ENCODE results near the gene VAV2. TPM values are rescaled to one million over a fixed set of nuclear protein-coding genes. Genes with fewer than 3 reads are reported as not detected.

The VAV2 gene
- total RNA-seq, 1 experiment from 2014 or later: 22.8 TPM

- Histone ChIP-seq H3K36me3 (no peaks in the 10 kb centered on the region), H3K4me3 (no peak overlapping the region), H3K27me3 (no peaks in the 10 kb centered on the region), H3K9me3 (no peaks in the 10 kb centered on the region)
- DNase-seq: no peak
Observed at GRCh38 chr9:133954862-133955529, 37.1 kb downstream of the VAV2 start.

- H3K36me3 ChIP-seq: no peaks in the 10 kb centered on the region
- H3K9me3 ChIP-seq: no peaks in the 10 kb centered on the region
- no peak overlapping the region for H3K4me3 ChIP-seq
- H3K27me3 ChIP-seq: no peaks in the 10 kb centered on the region
- no peak for DNase-seq
Observed at GRCh38 chr9:133953976-133954709, 38.0 kb downstream of the VAV2 start.

GRCh38 chr9:133953621-133953975, 38.5 kb downstream of the VAV2 start:
- no peaks in the 10 kb centered on the region for H3K27me3 ChIP-seq
- H3K4me3 ChIP-seq: no peak overlapping the region
- DNase-seq: no peak
- H3K36me3 ChIP-seq: no peaks in the 10 kb centered on the region
- H3K9me3 ChIP-seq: no peaks in the 10 kb centered on the region

- no peak for DNase-seq
- no peaks in the 10 kb centered on the region for H3K27me3 ChIP-seq
- H3K36me3 ChIP-seq: no peaks in the 10 kb centered on the region
Observed at GRCh38 chr9:133952598-133953550, 39.2 kb downstream of the VAV2 start.

GRCh38 chr9:133951265-133951664, 40.9 kb downstream of the VAV2 start:
- Histone ChIP-seq H3K27me3 (no peaks in the 10 kb centered on the region), H3K4me3 (no peak overlapping the region), H3K36me3 (no peaks in the 10 kb centered on the region), H3K9me3 (no peaks in the 10 kb centered on the region)
- DNase-seq: no peak

More at GRCh38 chr9:133952598-133953550, 39.2 kb downstream of the VAV2 start:
- Histone ChIP-seq H3K4me3 (no peak overlapping the region), H3K9me3 (no peaks in the 10 kb centered on the region)

- Histone ChIP-seq H3K27me3 (no peaks in the 10 kb centered on the region), H3K9me3 (no peaks in the 10 kb centered on the region), H3K4me3 (no peak overlapping the region), H3K36me3 (no peaks in the 10 kb centered on the region)
- DNase-seq: no peak
Observed at GRCh38 chr9:133950629-133951111, 41.5 kb downstream of the VAV2 start.

- H3K9me3 ChIP-seq: no peaks in the 10 kb centered on the region
- H3K4me3 ChIP-seq: no peak overlapping the region
- H3K27me3 ChIP-seq: no peaks in the 10 kb centered on the region
- no peaks in the 10 kb centered on the region for H3K36me3 ChIP-seq
- no peak for DNase-seq
Observed at GRCh38 chr9:133950192-133950591, 41.9 kb downstream of the VAV2 start.

- Histone ChIP-seq H3K36me3 (0 out of 2 replicates have a peak, but pooled peaks cover 2% of the 10 kb centered on the region), H3K27me3 (no peaks in the 10 kb centered on the region)
- DNase-seq: no peak
Observed at GRCh38 chr9:133949486-133950061, 42.5 kb downstream of the VAV2 start.

GRCh38 chr9:133948561-133949485, 43.3 kb downstream of the VAV2 start:
- Histone ChIP-seq H3K36me3 (0 out of 2 replicates have a peak, but pooled peaks cover 2% of the 10 kb centered on the region), H3K9me3 (no peaks in the 10 kb centered on the region), H3K27me3 (no peaks in the 10 kb centered on the region), H3K4me3 (no peak overlapping the region)
- DNase-seq: no peak

More at GRCh38 chr9:133949486-133950061, 42.5 kb downstream of the VAV2 start:
- no peak overlapping the region for H3K4me3 ChIP-seq
- no peaks in the 10 kb centered on the region for H3K9me3 ChIP-seq

- no peak overlapping the region for H3K4me3 ChIP-seq
- no peaks in the 10 kb centered on the region for H3K9me3 ChIP-seq
- H3K27me3 ChIP-seq: no peaks in the 10 kb centered on the region
- no peak for DNase-seq
- H3K36me3 ChIP-seq: peaks cover 2% of the 10 kb centered on the region; the same call in 1 of the 2 replicates
Observed at GRCh38 chr9:133948131-133948530, 44.0 kb downstream of the VAV2 start.

- H3K36me3 ChIP-seq: peaks cover 4% of the 10 kb centered on the region
Observed at GRCh38 chr9:133946840-133947486, 45.2 kb downstream of the VAV2 start.

GRCh38 chr9:133945977-133946753, 46.0 kb downstream of the VAV2 start:
- DNase-seq: no peak
- no peaks in the 10 kb centered on the region for H3K27me3 ChIP-seq

More at GRCh38 chr9:133946840-133947486, 45.2 kb downstream of the VAV2 start:
- no peaks in the 10 kb centered on the region for H3K27me3 ChIP-seq
- no peak for DNase-seq
- no peaks in the 10 kb centered on the region for H3K9me3 ChIP-seq
- H3K4me3 ChIP-seq: no peak overlapping the region

GRCh38 chr9:133945314-133945975, 46.7 kb downstream of the VAV2 start:
- Histone ChIP-seq H3K27me3 (no peaks in the 10 kb centered on the region), H3K36me3 (peaks cover 7% of the 10 kb centered on the region), H3K9me3 (no peaks in the 10 kb centered on the region), H3K4me3 (no peak overlapping the region)
- DNase-seq: no peak

More at GRCh38 chr9:133945977-133946753, 46.0 kb downstream of the VAV2 start:
- Histone ChIP-seq H3K36me3 (peaks cover 7% of the 10 kb centered on the region), H3K9me3 (no peaks in the 10 kb centered on the region), H3K4me3 (no peak overlapping the region)

- DNase-seq: peak; percentile 95
Observed at GRCh38 chr9:133944746-133945135, 47.4 kb downstream of the VAV2 start.

More at GRCh38 chr9:133944746-133945135, 47.4 kb downstream of the VAV2 start:
- Histone ChIP-seq H3K27me3 (no peaks in the 10 kb centered on the region), H3K9me3 (no peaks in the 10 kb centered on the region), H3K4me3 (no peak overlapping the region), H3K36me3 (peaks cover 7% of the 10 kb centered on the region)

Data from MG63 (cell line).